Activated CD4-positive, alpha-beta T cell treated with anti-CD3 and anti-CD28 coated beads for 24 hours (primary cell): Measurements from ENCODE around the gene CUL5.

Source experiments
- DNase-seq, 2 donors: peaks; one replicate each; pipeline ENCODE4 v3.0.0-alpha.2; 2020; ENCODE audit warnings: low read depth in 2 of 2

Gene CUL5

DNA sequence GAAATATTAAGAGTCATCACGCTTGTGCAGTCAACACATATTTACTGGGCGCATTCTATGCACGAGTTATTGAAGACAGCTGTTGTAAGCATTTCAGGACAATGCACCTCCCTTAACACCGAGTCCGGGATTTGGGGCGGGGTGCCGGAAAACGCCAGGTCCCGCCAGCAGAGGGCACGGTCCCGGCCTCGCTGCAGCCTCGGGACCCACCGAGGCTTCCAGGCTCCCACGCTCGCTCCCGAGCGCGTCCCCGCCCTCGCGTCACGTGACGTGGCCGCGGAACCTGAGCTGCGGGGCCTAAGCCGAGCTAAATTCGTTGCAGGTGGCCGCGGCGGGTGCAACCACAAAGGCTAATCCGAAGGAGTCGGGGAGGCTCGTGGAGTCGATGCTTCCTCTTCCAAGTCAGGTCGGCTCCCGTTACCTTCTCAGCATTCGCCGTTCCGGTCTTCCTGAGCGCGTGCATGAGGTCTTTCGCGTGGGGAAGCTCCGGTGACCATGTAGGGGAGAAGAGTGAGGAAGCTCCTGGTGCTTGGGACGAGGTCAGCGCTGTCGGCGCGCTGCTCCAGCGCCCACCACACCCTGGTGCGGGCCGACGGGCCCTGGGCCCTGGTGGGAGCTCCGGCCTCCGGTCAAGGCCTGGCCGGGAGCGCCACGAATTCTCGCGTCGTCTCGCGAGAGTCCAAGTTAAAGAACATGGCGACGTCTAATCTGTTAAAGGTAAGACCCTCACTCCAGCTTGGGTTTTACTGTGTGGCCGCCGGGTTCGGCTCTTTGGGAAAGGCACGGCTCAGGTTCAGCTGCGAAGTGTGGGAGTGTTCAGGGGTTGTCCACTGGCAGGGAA, at the start of gene CUL5:
Gene CUL5, plus strand, starts transcription at position 243 of the 841 bp plus-strand sequence. Its CDS starts 451 bp downstream, at position 694.
- peak; percentile 84 to 86 for DNase-seq

DNA sequence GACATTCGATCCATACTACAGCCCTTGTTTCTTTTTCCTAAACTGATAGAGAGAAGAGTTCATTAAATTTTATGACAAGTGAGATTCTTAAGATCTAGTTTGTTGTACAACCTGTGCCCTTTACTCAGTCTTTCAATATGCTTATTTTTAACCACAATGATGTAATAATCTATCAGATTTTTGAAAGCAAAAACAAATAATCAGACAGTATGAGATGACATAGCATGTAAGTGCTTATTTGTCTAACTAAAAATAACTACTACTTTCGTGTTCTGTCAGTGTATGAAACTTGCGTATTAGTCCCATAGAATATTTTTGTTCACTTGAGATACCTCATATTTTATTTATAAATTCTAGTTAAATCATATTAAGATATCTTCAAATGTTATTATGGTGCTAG, 47.2 kb upstream of the CUL5 start:
- DNase-seq: no peak

DNA sequence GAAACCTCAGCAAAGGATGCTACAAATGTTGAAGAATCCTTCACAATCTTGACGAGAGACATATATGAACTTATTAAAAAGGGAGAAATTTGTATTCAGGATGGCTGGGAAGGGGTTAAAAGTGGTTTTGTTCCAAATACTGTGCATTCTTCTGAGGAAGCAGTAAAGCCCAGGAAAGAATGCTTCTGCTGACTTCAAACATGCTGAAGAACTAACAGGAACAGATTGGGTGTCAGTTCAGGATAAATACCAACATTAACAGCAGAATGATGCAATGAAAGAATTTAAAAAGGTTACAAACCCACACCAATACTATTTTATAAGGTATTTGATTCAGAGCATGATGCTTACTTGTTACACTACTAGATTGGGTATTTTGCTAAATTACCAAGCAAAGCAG, 46.5 kb upstream of the CUL5 start:
- no peak for DNase-seq

DNA sequence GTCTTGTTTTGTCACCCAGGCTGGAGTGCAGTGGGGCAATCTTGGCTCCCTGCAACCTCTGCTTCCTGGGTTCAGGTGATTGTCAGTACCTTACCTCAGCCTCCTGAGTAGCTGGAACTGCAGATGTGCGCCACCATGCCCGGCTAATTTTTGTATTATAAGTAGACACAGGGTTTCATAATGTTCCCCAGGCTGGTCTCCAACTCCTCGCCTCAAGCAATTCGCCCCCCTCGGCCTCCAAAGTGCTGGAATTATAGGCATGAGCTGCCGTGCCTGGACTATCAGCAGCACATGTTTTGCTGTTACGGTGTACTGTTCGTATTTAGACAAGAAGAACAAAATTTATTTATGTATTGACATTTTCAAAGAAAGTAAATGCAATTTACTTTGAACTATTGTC, 45.6 kb upstream of the CUL5 start:
- no peak for DNase-seq

DNA sequence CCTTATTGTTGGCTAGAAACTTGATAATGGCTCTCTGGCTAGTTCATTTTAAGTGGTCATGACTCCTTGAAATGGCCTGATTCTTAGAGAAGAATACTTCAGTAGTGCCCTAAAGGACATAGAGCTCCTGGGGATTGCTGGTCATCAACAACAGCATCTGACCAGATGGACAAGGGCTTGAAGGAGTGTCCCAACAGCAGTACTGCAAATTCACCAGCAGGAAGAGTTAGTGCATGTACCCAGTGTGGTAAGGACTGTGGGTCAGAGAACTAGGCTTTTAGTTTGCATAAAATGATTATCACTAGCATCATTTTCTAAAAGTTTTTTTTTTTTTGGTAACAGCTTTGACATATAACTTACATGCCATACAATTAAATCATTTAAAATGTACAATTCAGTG, 39.5 kb upstream of the CUL5 start:
- DNase-seq: no peak

DNA sequence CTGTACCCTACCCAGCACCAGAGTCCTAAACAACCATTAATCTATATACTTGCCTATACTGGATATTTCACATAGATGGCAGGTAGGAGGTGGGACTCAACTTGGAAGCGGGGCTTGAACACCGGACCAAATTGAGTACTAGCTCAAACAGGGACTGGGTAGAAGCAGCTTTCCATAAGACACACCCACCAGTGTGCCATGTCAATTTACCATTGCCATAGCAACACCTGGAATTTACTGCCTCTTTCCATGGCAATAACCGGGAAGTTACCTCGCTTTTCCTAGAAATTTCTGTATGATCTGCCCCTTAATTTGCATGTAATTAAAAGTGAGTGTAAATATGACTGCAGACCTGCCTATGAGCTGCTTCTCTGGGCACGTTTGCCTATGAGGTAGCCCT, 38.6 kb upstream of the CUL5 start:
- DNase-seq: no peak

DNA sequence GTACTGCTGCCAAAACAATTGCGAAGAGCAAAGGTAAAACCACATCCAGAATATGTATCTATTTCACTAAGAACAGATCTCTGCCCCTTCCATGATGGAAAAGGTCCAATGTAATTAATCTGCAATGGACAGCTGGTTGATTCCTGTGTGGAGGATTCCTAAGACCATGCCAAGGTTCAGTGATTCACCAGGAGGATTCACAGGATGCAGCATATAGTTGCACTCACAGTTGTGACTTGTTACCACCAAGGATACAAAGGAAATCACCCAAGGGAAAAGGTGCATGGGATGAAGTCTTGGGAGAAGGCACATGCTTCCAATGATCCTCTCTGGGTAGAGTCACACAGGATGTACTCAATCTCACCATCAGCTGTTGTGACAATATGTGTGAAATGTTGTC, 35.1 kb upstream of the CUL5 start:
- DNase-seq: no peak

DNA sequence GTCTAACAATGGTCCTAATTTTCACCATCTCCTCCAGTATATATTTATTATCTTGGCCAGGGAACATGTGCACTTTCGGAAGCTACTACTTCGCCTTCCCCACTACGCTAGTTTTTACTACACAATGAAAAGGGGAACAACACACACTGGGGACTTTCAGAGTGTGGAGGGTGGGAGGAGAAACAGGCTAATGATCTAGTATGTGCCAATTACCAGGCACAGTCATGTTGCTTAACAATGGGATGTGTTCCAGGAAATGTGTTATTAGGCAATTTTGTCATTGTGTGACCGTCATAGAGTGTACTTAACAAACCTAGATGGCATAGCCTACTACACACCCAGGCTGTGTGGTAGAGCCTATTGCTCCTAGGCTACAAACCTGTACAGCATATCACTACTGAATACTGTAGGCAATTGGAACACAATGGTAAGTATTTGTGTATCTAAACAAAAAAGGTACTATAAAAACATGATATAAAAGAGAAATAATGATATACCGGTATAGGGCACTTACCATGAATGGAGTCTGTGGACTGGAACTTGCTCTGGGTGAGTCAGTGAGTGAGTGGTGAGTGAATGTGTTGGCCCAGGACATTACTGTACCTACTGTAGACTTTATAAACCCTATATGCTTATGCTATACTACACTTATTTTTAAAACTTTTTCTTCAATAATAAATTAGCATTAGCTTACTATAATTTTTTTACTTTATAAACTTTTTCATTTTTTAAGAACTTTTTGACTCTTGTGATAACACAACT, 20.1 kb upstream of the CUL5 start:
- no peak for DNase-seq

DNA sequence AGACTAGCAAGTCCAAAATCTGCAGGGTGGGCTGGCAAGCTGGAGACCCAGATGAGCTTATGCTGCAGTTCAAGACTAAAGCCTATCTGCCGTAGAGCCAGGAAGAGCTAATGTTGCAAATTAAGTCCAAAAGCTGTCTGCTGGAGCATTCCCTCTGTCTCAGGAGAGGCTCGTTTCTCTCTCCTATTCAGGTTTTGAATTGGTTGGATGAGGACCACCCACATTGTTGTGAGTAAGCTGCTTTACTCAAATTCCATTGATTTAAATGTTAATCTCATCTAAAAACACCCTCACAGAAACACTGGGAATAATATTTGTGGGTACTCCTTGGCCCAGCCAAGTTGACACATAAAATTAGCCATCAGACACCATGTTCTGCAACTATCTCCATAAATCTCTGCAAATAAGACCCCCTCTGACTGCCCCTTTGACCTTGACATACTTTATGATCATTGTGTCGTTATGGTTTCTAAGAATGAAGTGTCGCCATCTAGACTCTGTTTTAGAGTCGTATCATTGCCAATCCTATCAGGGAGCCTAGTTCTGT, 16.8 kb upstream of the CUL5 start:
- no peak for DNase-seq

DNA sequence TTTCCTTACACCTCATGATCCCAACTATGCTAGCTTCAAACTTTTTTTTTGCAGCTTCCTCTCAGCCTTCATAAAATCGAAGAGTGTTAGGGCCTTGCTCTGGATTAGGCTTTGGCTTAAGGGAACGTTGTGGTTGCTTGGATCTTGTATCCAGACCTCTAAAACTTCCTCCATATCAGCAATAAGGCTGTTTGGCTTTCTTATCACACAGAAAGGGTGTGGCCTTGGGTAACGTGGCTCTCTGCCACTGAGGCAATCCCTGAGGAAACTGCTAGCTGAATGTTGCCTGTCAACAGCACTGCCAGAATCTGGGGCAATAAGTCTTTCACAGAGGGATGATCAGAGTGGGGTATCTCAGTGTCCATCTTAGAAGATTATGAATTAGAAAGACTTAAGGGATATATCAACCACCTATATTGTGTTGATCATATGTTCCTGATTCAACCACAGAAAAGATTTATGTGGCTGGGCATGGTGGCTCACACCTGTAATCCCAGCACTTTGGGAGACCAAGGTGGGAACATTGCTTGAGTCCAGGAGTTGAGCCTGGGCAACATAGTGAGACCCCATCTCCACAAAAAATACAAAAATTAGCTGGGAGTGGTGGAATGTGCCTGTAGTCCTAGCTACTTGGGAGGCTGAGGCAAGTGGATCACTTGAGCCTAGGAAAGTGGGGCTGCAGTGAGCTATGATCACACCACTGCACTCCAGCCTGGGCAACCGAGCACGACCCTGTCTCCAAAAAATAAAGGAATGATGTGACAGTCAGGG, 12.5 kb upstream of the CUL5 start:
- DNase-seq: no peak

DNA sequence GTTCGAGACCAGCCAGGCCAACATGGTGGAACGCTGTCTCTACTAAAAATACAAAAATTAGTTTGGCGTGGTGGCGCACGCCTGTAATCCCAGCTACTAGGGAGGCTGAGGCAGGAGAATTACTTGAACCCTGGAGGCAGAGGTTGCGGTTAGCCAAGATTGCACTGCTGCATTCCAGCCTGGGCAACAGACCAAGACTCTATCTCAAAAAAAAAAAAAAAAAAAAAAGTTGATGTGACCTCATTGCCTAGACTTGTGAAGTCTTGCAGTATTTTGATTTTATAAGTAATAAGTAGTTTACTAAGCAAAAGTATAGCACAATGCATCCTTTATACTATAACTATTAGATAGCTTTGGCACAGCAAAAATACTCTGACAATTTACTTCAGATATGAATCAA, 9.9 kb upstream of the CUL5 start:
- DNase-seq: no peak

DNA sequence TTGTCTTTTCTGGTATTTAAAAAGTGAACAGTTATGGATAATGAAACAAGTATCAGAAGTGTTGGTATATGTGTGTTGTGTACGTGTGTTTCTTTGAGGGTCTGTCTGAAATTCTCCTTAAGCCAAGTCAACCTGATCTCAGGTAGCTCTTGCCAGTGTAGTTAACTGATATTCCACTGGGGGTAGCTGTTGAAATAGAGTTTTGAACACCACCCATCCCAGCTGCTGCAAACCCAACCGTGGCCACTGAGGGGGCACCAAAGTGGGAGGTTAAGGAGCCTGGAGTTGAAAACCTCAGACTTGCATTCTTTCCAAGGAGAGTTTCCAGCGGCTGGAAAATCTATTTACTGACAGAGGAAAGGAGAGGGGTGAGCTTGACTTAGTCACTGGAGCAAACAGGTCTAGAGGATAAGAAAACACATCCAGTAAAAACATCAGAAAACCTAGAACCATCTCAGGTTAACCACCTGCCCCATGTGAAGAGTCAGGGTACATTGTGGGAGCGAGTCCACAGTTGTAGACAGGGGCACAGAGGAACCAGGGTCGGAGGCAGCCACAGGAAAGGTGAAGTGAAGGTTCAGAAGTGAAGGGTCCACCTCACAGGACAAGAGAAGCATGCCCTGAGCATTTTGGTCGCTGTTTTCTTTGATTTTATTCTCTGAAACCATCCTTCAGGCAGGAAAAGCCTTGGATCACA, 8.8 kb upstream of the CUL5 start:
- DNase-seq: no peak

DNA sequence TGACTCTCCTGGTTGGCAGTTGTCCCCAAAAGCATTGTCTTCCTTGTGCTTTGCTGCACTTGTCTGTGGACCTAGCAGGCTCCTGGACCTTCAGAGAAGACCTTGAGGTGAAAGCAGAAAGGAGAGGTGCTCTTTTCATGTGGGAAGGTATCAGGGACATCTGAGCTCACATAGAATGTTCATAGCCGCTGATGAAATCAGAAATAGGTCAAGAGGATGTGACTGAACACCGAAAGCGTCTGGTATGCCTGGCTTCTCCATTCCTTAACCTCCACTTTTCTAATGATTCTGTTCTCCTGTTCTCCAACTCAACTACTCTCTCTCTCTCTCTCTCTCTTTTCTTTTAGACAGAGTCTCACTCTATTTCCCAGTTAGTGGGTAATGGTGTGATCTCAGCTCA, 6.2 kb upstream of the CUL5 start:
- DNase-seq: no peak

DNA sequence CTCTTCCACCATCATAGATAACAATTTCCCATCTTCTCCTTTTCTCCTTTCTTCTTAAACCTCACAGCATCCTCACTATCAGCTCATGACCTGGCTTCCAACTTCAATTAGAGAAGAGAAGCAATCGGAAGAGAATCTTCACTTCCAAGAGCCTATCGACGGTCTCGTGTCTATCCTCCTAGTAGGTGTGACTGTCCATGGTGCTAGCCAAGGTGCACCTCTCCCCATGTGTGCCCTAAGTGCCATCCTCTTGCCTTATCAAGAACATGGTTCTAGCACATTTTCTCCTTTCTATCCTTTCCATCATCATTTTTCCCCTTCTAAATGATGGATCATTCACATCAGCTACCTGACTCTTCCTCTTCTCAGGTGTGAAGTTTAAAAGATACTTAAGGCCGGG, 5.1 kb upstream of the CUL5 start:
- DNase-seq: no peak

DNA sequence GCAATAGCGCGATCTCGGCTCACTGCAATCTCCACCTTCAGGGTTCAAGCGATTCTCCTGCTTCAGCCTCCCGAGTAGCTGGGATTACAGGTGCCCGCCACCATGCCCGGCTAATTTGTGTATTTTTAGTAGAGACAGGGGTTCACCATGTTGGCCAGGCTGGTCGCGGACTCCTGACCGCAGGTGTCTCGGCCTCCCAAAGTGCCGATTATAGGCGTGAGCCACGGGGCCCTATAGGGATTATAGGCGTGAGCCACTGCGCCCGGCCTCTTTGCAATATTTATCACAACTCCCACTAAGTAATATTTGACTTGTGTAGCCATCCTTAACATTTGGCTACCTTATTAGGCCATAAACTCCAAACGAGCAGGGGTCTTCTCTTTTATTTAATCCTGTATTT, 879 bp upstream of the CUL5 start:
- DNase-seq: no peak

DNA sequence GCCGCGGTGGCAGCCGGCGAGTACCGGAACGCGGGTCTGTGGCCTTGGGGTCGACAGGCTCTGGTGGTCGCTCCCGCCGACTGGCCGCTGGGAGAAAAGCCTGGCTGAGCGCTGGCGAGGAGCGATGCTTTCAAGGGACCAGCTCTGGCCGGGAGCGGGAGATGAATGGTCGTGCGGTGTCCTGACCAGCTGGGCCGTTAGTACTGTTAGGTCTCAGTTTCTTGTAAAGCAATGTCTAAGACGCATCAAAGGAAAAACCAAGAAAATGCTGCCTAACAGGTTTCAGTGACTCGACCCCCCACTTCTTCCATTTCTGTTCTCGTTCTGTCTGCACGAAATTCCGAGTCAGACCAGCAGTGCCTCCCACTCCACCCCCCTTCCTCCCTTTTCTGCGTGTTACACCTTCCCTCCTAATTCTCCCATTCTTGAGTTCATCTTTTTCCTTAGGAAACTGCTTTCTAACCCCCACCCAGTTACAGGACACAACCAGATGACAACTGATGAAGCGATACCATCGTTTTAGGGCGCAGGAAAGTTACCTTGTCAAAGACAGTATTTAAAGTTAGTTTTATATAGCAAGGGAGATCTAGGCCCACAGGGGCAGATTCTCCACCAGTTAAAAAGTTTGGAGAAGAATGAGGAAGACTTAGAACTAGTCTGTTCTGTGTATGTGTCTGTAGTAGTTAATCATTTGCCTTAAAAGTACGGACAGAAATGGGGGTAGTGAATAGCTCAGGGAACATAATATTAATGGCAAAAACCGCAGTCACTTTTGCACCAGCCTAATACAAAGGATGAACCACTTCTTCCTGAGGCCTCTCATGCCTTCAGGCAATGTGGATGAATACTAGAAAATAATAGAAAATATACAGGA, 1.0 kb downstream of the CUL5 start:
- DNase-seq: no peak

DNA sequence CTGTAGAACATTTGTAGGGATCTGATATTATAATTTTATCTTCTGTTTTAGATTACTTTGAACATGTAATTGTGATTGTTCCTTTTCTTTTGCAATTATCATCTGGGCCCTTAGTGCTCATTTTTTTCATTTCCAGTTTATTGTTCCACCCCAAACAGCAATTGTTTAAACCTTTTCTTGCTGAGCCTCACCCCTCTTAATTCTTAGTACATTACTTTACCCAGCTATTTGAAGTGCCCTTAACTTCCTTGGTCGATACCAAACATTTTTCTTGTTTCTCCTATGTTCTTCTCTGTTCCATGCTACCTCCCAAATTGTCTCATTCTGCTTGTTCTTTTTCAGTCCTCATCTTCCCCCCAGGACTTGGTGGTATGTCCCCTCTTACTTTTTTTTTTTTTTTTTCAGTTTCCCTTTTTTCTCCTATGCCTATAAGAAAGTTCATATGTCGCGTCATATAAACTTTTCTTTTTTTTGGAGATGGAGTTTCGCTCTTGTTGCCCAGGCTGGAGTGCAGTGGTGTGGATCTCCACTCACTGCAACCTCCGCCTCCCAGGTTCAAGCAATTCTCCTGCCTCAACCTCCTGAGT, 3.5 kb downstream of the CUL5 start:
- DNase-seq: no peak

DNA sequence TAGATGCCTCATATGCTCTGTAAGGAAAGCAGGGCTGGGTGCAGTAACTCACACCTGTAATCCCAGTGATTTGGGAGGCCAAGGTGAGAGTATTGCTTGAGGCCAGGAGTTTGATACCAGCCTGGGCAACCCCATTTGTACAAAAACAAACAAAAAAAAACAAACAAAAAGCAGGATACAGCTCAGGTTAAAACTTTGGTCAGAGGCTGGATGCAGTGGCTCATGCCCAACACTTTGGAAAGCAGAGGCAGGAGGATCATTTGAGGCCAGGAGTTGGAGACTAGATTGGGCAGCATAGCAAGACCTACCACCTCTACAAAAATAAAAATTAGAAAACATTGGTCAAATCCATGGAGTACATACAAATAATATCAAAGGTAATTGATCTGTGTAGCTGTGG, 7.9 kb downstream of the CUL5 start:
- no peak for DNase-seq

DNA sequence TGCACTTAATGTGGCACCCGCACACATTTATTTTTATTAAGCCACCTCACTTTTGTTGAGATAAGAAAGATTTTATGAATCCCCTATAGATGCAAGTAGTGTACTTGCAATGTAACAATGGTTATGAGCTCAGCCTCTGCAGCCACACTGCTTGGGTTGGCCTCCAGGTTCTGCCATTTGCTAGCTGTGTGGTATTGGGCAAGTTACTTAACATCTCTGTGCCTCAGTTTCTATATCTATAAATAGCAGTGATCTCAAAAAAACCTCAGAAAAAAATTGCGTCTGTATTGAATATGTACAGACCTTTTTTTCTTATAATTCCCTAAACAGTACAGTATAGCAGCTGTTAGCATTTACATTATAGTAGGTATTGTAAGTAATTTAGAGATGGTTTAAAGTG, 10.0 kb downstream of the CUL5 start:
- DNase-seq: no peak

DNA sequence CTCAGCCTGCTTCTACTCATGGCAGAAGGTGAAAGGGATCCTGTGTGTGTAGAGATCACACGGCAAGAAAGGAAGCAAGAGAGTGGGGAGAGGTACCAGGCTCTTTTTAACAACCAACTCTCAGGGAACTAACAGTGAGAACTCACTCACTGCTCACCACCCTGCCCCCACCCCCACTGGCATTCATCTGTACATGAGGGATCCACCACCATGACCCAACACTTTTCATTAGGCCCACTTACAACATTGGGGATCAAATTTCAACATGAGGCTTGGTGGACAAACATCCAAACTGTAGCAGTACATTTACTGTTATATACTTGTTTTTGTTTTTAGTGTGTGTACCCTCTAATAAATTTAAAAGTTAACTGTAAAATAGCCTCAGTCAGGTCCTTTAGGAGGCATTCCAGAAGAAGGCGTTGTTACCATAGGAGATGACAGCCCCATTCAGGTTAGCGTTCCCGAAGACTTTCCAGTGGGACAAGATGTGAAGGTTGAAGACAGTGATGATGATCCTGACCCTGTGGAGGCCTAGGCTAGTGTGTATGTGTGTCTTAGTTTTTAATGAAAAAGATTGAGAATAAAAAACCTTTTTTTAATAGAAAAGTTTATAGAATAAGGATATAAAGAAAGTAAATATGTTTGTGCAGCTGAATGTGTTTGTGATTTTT, 11.3 kb downstream of the CUL5 start:
- DNase-seq: no peak
